B cell (primary cell): ENCODE results near the gene DSCAML1.

Experiments
- CTCF ChIP-seq: fragments of 200-600 bp; IDR thresholded peaks from one replicate; pipeline ENCODE4 v1.8.0; 2022; ENCODE audit warnings: antibody characterized with exemption, mild to moderate bottlenecking
- EZH2 ChIP-seq: IDR thresholded peaks from 2 replicates; pipeline ENCODE4 v1.6.1; 2012; ENCODE audit warnings: borderline replicate concordance, low read depth, mild to moderate bottlenecking, moderate library complexity, low read length; ENCODE audit not compliant: insufficient read depth, poor library complexity, severe bottlenecking

- no peak for TF ChIP-seq CTCF
- no peak for TF ChIP-seq EZH2
Measured at GRCh38 chr11:117575856-117576255, 221.2 kb downstream of the DSCAML1 start.
